NCI-H526 (cell line): Measurements from ENCODE around the gene GNAL.
"Not testable (repeated sequence)": the region's sequence is repeated elsewhere in the genome, so short reads cannot be mapped to it uniquely, and the experiment has no call there.

Experiments
- DNase-seq, 2 experiments: peaks; one replicate each; lab custom pipeline; 2025; lab: John Stamatoyannopoulos, UW

GNAL gene

DNA sequence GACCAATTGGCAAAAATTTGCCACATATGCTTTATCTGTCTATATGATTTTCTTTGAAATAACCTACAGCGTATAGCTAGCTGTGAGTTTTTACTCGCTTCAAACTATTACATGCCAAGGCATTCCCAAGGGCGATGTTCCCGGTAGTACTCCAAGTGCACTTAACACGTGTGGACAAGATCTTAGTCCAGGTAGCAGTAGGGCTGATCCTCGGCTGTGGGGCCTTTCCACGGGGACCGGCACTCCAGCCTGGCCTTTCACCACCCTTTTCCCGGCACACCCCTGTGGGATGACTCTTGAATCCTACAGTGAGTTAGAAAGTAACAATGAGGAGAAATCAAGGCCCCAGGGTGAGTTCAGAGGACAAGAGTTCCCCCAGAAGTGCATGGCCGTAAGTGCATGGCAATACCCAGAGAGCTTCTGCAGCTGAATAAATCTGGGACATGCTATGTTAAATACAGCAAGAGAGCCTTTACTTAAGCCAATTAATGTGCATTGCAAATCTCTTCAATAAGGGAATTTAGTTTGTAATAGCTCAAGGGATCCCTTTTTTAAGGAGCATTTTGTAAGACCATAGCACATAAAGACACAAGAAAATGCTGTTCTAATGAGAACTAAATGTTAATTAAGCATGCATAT is 188.6 kb downstream of the GNAL start:
- no peak for DNase-seq

DNA sequence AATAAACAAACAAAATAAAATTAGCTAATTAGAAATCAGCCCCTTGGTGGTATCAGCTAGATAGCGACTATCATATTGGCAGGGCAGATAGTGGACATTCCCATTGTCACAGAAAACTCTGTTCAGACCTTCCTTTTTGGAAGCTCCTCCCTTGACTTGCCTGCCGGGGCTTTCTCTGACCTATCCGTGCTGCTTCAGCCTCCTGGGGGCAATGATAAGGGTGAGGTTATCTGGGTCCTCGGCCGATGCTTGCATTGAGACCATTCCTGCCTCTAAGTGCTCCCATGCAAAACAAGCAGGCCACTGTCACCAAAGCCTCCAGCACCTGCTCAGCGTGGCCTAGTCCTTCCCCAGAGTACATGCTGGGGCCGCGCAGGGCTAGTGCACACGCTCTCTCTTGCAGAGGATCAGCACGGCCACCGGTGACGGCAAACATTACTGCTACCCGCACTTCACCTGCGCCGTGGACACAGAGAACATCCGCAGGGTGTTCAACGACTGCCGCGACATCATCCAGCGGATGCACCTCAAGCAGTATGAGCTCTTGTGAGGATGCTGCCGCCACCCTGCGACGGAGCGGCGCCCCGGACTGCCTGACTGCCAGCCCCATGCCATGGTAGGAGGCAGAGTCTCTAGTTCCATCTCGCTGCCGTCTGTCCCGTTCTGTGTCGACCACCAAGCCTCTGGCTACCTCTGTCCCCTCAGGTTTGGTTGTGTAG is 191.7 kb downstream of the GNAL start:
- no peak for DNase-seq

DNA sequence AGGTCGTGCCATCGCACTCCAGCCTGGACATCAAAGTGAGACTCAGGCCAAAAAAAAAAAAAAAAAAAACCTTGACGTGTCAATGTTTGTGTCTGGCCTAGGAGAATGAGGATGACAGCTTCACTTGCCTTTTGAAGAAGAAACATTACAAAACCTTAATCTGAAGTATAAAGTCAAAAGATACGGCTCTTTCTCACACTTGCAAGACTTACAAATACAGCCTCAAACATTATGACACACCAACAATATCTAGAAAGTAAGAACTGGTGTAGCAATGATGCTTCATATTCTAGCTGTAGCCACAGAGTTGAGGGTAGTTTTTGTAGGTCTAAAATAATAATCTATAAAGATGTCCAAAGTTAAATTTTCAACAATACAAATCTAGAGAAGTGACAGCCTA is 193.6 kb downstream of the GNAL start:
- no peak for DNase-seq

DNA sequence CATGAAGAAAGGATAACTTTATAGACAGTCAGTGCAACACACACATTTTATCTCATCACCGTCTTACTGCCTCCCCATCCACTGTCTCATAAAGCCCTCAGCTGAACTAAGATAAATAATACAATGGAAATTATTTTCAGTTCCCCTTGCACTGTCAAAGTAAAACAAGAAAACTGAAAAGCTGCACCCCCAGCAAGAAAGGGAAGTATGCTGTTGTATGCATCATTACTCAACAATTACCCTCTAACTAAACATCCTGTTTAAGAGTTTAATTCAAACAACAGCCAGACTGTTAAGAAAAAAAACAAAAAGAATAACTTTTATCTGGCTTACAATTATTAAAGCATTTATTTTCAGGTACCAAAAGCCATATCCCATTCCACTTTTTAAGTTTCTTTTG is 194.1 kb downstream of the GNAL start:
- no peak for DNase-seq

DNA sequence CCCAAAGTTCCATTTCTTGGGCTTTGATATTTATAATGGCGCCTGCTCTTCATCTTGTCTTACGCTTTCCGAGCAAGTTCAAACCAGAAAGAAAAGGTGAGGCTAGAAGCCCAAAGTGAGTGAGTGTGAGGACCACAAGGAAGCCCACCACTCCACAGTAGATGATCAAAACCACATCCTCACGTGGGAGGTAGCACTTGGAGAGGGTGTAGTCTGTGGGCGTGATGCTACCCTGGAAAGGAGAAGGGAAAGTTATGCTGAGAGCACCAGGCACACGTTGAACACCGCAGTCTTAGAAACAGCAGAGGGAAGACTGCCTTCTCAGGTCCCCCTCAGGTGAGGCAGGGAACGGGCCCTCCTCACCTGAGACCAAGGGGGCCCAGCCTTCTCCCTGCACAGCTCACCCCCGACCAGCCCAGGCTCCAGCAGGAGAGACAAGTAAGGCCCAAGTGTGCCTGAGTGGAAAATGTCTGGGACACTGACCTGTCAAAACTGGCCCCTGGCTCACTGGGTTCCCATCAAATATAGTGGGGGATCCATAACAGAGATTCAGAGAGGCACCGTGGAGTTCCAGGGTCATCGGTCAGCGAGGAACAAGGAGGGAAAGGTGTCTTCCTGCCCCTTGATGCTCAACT is 195.4 kb downstream of the GNAL start:
- no peak for DNase-seq

DNA sequence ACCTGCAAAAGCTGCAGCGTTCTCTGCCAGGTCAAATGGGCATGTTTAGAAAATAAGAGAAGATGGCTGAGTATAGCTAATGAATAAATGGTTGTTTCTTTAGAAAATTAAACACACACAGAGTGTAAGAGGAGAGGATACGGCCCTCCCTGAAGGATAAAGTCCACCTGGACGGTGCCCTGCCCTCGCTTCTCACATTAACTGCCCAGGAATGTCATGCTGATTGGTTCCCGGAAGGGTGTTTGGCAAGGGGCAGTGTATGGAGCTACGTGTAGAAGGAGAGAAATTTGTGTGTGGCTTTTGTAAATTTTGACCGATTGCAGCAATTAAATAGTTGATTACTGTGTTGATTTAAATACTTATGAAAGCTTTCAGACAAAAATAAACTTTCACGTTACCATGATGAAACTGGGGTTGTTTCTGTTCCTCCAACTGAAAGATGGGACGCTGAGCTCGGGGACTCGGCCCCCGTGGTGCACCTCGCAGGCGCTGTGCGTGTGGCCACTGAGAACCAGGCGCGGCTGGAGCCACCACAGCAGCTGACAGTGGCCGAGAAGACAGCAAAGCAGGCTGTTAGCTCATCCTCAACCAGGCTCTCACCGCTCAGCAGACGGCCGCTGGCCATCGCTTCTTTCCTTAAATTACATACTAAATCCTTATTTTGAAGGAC is 196.3 kb downstream of the GNAL start:
- DNase-seq = no peak

DNA sequence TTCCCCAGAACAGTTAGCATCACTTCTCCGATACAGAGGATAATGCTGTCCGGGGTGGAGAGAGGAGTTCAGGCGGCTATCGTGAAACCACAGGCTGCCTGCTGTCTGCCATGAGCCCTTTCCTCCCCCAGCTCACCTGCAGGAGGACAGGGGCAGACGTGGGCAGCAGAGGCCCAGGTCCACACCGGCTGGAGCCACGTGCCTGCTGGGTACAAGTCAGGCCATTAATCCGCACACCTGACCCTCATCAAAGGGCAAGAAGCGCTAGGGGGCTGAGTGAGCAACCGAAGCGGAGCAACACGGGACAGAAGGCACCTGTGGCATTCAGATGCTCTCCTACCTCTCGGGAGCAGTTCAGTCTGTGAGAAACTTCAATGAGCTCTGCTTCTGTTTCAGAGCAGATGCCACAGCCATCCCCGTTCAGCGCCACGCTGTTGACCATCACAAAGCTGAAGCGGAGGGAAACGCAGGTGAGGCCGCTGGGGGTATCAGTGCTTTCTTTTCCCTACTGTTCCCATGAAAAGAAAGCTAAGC is 197.6 kb downstream of the GNAL start:
- DNase-seq = no peak

DNA sequence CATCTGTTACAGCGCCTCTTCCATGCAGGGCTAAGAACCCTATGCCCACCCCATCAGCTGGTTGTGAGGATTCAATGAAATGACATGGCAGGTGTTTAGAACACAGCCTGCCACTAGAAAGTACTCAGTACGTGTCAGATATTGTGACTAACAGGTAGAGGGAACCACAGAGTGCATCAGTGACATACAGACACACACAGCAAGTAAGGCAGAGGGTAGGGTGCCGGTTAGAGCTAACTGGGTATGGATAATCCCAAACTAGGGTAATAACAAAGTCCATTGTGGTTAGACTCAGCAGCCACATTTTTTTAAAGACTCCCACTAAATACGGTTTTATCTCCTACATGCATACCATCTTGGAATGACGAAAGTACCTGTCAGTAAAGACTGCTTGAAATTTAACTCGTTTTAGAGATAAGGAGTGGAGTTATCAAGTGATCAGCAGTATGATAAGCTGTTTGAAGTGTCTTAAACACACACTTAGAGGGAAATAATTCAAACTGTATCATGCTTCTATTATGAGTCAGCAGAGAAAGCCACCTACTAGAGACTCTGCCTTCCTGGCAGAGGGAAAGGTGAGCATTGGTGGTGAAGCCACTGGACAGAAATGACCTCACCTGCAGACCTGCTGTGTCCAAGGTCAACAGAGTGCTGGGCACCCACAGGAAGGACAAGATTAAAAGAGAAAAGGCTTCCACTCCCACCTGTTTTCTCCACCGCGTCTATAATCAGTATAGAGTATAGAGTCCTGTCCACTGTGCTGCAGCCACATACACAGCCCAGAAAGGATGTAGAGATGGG is 198.5 kb downstream of the GNAL start:
- no peak for DNase-seq

DNA sequence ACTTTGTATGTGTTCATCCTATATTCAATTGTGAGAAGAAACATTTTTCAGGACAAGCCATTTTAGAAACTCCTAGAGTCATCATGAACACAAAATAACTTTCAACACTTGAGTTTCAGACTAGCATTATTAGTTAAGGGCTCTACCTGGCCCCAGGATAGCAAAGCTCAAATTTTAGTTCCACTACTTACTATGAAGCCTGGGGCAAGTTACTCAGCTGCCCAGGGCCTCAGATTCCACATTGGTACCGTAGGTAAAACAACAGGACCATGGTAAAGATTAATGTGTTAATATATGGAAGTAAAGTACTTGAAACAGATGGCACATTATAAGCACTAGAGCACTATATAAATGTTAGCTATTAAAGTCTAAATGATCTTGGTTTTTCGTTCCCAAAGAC is 199.7 kb downstream of the GNAL start:
- DNase-seq = no peak

DNA sequence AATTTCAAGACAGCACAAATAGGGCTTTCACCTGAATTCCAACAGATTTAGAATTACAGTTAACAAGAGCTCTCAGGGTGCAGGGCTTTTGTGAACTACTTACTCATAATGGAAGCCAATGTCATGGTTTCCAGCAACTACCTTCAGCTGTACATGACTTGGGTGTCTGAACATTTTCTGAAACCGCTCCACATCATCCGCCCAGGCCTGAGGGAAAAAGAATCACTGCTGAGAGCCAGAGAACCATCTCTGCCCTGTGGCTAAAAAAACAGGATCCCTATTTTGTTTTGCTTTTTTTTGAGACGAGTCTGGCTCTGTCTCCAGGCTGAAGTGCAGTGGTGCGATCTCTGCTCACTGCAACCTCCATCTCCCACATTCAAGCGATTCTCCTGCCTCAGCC is 200.2 kb downstream of the GNAL start:
- DNase-seq = no peak

DNA sequence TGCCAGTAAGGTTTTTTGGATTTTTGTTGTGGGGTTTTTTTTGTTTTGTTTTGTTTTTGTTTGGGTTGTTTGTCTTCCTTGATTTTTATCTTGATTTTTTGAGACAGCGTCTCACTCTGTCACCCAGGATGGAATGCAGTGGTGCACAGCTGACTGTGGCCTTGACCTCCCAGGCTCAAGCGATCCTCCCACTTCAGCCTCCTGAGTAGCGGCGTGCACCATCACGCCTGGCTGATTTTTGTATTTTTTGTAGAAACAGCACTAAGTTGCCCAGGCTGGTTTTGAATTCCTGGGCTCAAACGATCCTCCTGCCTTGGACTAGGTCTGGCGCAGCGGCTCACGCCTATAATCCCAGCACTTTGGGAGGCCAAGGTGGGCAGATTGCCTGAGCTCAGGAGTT is 202.7 kb downstream of the GNAL start:
- DNase-seq = no peak

DNA sequence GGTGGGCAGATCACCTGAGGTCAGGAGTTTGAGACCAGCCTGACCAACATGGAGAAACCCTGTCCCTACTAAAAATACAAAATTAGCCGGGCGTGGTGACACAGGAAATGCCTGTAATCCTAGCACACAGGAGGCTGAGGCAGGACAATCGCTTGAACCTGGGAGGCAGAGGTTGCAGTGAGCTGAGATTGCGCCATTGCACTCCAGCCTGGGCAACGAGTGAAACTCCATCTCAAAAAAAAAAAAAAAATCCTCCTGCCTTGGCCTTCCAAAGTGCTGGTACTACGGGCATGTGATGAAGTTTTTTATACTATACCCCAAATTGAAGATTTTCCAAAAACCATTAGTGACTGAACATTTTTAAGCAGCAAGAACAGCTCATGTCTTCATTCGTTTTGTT is 203.4 kb downstream of the GNAL start:
- not testable (repeated sequence) for DNase-seq

DNA sequence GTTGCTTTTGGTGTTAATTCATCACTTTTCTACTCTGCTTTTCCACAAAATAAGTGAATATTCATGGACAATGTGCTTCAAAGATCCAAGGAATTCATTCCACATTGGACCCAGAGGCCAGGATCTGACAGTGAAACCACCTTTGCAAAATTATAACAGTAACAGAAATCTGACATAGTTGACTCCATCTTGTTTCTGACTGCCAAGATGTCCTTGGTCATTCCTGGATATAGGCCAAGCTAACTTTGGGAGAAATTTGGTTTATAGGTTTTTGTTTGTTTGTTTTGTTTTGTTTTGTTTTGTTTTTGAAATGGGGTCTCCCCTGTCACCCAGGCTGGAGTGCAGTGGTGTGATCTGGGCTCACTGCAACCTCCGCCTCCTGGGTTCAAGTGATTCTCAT is 208.7 kb downstream of the GNAL start:
- no peak for DNase-seq

DNA sequence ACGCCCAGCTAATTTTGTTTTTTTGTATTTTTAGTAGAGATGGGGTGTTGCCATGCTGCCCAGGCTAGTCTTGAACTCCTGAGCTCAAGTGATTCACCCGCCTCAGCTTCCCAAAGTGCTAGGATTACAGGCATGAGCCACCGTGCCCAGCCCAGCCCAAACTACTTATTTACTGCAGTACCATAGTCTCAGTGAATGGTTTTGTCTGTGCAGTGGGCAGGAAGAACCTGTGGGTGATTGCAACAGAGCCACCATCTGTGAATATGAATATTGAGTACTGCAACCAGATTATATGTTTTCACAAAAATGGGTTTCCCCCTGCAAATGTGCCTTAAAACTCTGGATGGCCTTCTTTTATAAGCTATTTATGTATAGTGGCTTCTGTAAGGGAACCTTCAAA is 210.0 kb downstream of the GNAL start:
- DNase-seq = no peak

DNA sequence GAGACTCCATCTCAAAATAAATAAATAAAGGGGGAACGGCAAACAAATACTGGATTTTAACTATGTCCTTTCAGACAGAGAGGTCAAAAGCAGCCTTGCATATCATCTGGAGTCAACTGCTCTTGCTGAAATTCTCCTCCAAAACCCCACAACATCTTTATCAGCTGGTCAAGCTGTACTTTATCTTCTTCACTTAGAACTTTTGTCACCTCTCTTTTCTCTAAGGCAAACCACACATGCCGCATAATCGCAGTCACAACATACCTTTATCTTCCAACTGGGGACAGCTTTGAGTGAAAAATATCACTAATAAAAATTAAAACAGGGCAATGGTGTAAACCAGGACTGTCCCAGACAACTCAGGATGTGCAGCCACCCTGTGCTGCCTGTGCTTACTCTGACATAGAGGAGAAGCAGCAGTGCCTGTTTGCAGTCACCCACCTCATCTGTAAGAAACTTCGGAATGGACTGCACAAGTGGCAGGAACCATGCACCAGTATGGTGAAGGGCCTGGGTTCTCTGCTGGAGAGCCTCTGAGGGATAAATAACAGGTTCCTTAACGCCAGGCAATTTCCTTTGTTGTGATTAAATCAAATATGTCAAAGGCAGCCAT is 212.9 kb downstream of the GNAL start:
- DNase-seq = no peak

DNA sequence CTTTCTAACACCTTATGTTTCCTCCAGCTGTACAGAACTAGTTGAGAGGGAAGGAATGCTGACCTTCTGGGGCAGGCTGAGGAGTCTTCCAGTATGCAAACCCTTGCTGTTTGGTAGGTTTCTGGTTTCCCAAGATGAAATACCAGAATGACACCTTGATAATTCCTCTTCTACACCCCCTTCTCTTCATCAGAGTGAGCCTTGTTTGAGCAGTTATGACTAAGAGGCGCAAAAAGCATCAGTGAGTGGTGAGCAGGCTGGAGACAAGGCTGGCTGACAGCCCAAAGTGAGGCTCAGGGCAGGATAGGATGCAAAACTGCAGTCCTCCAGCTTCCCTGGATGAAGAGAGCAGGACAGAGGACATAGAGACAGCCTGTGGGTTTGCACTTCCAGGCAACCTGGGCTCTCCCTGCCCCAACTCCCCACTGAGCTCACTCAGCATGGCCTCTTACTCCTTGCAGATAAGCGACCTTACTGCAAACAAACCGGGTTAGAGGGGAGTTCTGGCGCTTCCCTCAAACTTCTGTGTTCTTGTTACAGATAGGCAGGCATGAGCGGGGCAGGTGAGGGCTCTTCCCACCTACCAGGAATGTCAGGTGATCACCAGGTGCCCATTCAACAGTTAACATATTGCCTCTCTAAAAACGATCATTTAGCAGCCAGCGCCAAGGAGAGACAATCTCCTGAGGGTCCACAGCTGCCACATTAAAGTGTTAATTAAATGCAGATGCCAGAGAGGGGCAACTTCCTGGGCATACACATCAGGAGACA is 213.6 kb downstream of the GNAL start:
- DNase-seq = no peak

DNA sequence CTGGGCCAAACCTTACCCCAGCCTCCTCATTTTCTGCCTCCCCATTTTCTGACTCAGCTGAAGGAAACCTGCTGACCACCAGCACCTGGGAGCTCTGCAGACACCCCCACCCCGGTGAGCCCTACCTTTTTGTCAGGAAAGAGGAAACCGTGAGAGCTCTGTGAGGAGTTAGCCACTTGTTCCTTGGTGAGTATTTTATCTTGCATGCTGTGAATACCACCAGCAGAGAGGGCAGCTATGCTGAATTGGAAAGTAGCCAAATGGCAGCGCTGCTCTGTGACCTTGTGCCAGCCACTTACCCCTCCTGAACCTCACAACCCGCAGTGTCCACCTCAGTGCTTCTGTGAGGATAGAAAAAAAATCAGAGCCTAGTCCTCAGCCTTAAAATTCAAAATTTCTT is 216.5 kb downstream of the GNAL start:
- no peak for DNase-seq

DNA sequence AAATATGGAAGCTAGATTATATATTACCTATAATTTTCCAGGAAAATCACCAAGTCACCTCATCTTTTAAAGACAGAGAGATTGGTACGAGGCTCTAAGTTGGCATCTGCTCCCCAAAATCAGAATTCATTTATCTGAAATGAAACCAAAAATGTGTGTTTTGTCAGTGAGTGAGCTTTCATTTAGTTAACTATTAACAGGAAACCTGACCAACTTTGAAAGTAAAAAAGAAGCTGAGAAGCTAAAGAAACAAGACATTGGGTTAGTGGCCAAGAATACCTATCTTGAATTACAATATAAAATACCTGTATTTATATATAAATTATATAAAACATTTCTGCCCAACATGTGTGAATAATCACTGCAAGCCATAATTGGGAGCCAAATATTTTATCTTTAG is 217.1 kb downstream of the GNAL start:
- DNase-seq = no peak

DNA sequence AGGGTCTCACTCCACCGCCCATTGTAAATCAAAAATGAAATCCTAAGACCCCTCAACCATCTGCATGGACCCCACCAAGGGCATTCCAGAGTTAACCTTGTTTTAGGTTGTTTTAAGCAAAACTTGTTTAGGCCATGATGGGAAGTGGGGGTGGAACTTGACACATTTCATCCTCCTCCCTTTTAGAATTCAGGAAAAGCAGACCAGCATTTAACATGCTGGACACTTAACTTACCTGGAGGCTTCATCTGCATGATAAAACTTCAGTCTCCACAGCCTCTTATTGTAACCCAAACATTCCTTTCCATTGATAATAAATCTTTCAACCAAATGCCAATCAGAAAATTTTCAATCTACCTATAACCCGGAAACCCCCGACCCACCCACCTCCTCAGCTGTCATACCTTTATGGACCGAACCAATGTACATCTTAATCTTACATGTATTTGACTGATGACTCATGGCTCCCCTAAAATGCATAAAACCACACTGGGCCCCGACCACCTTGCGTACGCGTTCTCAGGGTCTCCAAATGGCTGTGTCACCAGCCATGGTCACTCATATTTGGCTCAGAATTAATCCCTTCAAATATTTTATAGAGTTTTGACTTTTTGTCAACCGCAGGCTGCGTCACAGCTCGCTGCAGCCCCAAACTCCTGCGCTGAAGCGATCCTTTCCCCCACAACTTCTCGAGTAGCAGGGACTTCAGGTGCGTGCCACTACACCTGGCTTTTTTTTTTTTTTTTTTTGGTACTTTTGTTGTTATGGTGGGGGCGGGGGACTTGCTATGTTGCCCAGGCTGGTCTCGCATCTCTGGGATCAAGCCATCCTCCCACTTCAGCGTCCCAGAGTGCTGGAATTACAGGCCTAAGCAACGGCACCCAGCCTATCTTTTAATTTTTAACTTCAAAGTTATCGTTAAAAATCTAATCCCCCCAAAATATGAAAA is 218.1 kb downstream of the GNAL start:
- DNase-seq = no peak
